Activated B cell treated with CpG ODN at 0.5 μM for 24 hours (primary cell): ENCODE measurements around the gene FNIP2. TPM values are rescaled to one million over a fixed set of nuclear protein-coding genes. Genes with fewer than 3 reads are reported as not detected.

Experiments
- ATAC-seq: fragments of 200-7000 bp; cut with Tn5 transposase; one replicate; pipeline ENCODE4 v1.10.0; 2021; ENCODE audit warnings: low read depth, mild to moderate bottlenecking, moderate library complexity
- CTCF ChIA-PET: fragments of 350-600 bp; sonication (Branson Sonifier 250); formaldehyde crosslinking; loops from one replicate; lab custom pipeline; 2021; ENCODE audit warnings: antibody characterized with exemption; lab: Charles Lee
- POLR2A ChIA-PET: fragments of 350-600 bp; sonication (Branson Sonifier 250); formaldehyde crosslinking; loops from one replicate; lab custom pipeline; 2021; ENCODE audit warnings: antibody characterized with exemption; lab: Charles Lee
- DNase-seq: peaks from one replicate; pipeline ENCODE4 v3.0.0; 2022
- H3K27ac Mint-ChIP-seq: one replicate; pipeline ENCODE4 v1.8.0; 2020; ENCODE audit warnings: mixed read lengths
- H3K27me3 Mint-ChIP-seq: one replicate; pipeline ENCODE4 v1.8.0; 2021; ENCODE audit warnings: mixed read lengths
- H3K36me3 Mint-ChIP-seq: one replicate; pipeline ENCODE4 v1.8.0; 2021; ENCODE audit warnings: low read depth, mixed read lengths
- H3K4me1 Mint-ChIP-seq: one replicate; pipeline ENCODE4 v1.8.0; 2021; ENCODE audit warnings: mixed read lengths
- H3K4me3 Mint-ChIP-seq: one replicate; pipeline ENCODE4 v1.8.0; 2020; ENCODE audit warnings: mild to moderate bottlenecking, mixed read lengths
- H3K9me3 Mint-ChIP-seq: one replicate; pipeline ENCODE4 v1.8.0; 2020; ENCODE audit warnings: mixed read lengths
- intact Hi-C: fragments of 100-400 bp; cut with micrococcal nuclease; formaldehyde crosslinking; loops from one replicate; pipeline ENCODE4 v1.15.1; 2024
- total RNA-seq: library from RNA; stranded (reverse); gene quantifications from 2 replicates; pipeline ENCODE4 v1.2.3, GENCODE V29; 2022
- TF ChIP-seq, protein P1 (sequence below): fragments of 200-600 bp; IDR thresholded peaks from one replicate; pipeline ENCODE4 v1.8.0; 2022; ENCODE audit warnings: antibody characterized with exemption, mild to moderate bottlenecking

The FNIP2 gene
- total RNA-seq, 1 donor from 2014 or later = not detected

DNA sequence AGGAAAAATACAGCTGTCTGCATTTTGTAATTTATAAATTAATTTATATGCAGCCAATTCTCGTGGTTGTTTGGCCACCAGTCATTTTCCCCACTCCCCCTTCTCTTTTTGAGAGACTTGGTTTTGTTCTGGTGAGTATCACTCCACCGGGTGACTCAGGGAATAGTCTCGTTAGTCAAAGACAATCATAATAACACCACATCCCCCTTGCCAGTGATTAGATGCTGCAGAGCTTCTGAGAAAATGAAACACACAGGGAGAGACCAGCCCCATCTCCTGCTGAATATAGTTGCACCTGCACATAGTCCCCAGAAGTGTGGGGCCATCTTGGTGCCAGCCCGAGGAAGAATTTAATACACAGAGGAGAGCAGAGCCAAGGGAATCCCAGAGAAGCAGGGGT is 8.0 kb upstream of the FNIP2 start:
- H3K27me3 Mint-ChIP-seq = peaks cover 60% of the 10 kb centered on the region
- H3K36me3 Mint-ChIP-seq = no peaks in the 10 kb centered on the region
- no peaks in the 10 kb centered on the region for H3K4me1 Mint-ChIP-seq
- no peak overlapping the region for H3K27ac Mint-ChIP-seq
- no peak for DNase-seq
- intact Hi-C loops = no loop called here
- no peak overlapping the region for H3K4me3 Mint-ChIP-seq
- CTCF ChIA-PET = no interaction called here
- TF ChIP-seq, protein P1, sequence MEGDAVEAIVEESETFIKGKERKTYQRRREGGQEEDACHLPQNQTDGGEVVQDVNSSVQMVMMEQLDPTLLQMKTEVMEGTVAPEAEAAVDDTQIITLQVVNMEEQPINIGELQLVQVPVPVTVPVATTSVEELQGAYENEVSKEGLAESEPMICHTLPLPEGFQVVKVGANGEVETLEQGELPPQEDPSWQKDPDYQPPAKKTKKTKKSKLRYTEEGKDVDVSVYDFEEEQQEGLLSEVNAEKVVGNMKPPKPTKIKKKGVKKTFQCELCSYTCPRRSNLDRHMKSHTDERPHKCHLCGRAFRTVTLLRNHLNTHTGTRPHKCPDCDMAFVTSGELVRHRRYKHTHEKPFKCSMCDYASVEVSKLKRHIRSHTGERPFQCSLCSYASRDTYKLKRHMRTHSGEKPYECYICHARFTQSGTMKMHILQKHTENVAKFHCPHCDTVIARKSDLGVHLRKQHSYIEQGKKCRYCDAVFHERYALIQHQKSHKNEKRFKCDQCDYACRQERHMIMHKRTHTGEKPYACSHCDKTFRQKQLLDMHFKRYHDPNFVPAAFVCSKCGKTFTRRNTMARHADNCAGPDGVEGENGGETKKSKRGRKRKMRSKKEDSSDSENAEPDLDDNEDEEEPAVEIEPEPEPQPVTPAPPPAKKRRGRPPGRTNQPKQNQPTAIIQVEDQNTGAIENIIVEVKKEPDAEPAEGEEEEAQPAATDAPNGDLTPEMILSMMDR = no peak
- ATAC-seq = no peak
- POLR2A ChIA-PET = no interaction called here
- peaks cover 5% of the 10 kb centered on the region for H3K9me3 Mint-ChIP-seq

DNA sequence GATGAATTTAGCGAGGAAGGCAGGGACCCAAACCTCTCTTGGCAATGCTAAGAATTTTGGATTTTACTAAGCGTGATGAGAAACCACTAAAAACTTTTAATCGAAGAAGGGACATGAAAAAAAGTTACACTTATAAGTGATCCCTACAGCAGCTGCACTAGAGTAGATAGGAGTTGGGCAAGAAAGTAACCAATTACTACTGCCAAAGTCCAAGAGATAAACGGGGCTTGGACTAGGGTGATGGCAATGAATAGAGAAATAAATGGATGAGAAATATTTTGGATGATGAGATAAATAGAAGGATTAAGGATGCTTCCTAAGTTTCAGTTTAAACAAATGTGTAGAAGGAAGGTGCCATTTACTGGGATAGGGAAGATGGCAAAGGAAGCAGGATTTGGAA is 6.3 kb upstream of the FNIP2 start:
- ChIA-PET POLR2A (no interaction called here), CTCF (no interaction called here)
- ATAC-seq = no peak
- Mint-ChIP-seq H3K9me3 (no peaks in the 10 kb centered on the region), H3K27ac (no peak overlapping the region), H3K36me3 (no peaks in the 10 kb centered on the region), H3K4me3 (no peak overlapping the region), H3K4me1 (no peaks in the 10 kb centered on the region), H3K27me3 (peaks cover 58% of the 10 kb centered on the region)
- no peak for DNase-seq
- TF ChIP-seq, protein P1 = no peak
- intact Hi-C loops = no loop called here

DNA sequence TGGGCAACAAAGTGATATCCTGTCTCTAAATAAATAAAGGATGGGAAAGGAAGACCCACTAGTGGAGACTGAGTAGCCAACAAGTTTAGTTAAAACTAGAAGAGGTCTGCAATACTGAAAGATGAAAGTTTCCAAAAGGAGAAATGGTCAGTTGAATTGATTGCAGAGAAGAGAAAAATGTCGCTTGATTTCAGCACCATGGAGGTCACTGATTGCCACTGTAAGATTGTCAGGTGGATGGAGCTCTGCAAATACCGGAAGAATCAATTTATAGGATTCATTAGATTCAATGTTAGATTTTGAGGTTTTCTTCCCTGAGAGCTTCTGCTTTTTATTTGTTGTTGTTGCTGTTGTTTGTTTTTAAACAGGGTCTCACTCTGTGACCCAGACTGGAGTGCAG is 5.4 kb upstream of the FNIP2 start:
- TF ChIP-seq, protein P1 = no peak
- no peak overlapping the region for H3K4me3 Mint-ChIP-seq
- ChIA-PET CTCF (no interaction called here), POLR2A (no interaction called here)
- H3K4me1 Mint-ChIP-seq = peaks cover 4% of the 10 kb centered on the region
- DNase-seq = no peak
- no peak for ATAC-seq
- peaks cover 62% of the 10 kb centered on the region for H3K27me3 Mint-ChIP-seq
- H3K9me3 Mint-ChIP-seq = no peaks in the 10 kb centered on the region
- intact Hi-C loops = no loop called here
- H3K27ac Mint-ChIP-seq = no peak overlapping the region
- H3K36me3 Mint-ChIP-seq = no peaks in the 10 kb centered on the region

DNA sequence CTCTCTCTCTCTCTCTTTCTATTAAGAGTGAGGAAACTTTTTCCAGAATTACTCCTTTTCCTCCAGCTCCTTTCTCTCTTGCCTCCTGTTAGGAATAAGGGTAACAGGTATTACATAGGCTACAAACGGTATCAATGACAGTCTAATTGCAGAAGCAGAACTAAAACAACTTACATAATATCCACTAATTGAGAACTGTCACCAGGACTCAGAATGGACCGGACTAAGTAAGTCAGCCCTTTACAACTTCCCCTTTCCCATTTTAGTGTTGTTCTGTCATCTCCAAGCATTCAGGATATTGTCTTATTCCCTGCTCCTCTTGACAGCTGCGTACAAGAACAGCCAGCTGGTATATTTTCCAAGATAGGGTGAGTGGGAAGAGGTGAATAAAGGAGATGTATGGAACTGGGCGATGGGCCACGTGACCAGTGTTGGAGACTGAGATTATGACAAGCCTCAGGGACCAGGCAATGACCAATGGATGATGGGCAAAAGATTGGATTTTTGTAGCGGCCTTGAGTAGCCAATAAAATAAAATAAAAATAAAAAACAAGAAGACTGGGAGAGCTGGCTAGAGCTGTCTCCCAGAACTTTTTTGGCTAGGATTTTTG is 2.3 kb upstream of the FNIP2 start:
- Mint-ChIP-seq H3K9me3 (no peaks in the 10 kb centered on the region), H3K27me3 (peaks cover 75% of the 10 kb centered on the region), H3K27ac (no peak overlapping the region), H3K36me3 (no peaks in the 10 kb centered on the region), H3K4me1 (peaks cover 8% of the 10 kb centered on the region), H3K4me3 (no peak overlapping the region)
- ChIA-PET CTCF (no interaction called here), POLR2A (no interaction called here)
- no peak for ATAC-seq
- DNase-seq = no peak
- intact Hi-C loops = no loop called here
- TF ChIP-seq, protein P1 = no peak

DNA sequence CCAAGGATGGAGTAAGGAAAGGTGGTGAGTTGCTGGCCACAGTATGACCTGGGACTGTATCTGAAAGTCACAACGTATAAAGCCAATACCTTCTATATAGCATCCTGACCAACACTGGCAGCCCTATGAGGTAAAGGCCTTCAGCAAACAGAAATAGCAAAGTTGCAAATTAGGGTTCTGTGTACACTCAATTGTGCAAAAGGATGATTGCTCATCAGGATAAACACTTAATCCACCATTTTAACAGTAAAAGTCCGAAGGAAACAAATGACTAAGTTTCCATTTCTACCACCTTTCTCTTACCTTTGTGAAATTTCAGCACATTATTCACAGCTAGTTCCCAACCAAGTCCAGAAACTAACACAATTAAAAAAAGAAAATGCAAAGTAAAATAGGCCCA is 1.4 kb upstream of the FNIP2 start:
- TF ChIP-seq, protein P1 = no peak
- POLR2A ChIA-PET = no interaction called here
- peaks cover 75% of the 10 kb centered on the region for H3K27me3 Mint-ChIP-seq
- no peak for DNase-seq
- no peak for ATAC-seq
- H3K27ac Mint-ChIP-seq = no peak overlapping the region
- peaks cover 8% of the 10 kb centered on the region for H3K4me1 Mint-ChIP-seq
- H3K4me3 Mint-ChIP-seq = no peak overlapping the region
- CTCF ChIA-PET = no interaction called here
- H3K36me3 Mint-ChIP-seq = no peaks in the 10 kb centered on the region
- no peaks in the 10 kb centered on the region for H3K9me3 Mint-ChIP-seq
- intact Hi-C loops = no loop called here
